ENCODE results near the gene IFI44.

GRCh38 chr1:78664763-78665162 lies 15.1 kb downstream of the IFI44 start:
- TF ChIP-seq CTCF (IDR thresholded peaks at IDR 0.05) (no peak), POLR2A (IDR thresholded peaks at IDR 0.05) (no peak)

Data from adrenal gland (tissue), 5 donors.